Amniotic stem cell (primary cell): Measurements from ENCODE around the gene TREM2.
A peak's percentile ranks its signal among the peaks of the same experiment; 100 is the strongest.

Experiments used
- DNase-seq: peaks from one replicate; lab custom pipeline; 2025; lab: John Stamatoyannopoulos, UW

Gene TREM2

DNA sequence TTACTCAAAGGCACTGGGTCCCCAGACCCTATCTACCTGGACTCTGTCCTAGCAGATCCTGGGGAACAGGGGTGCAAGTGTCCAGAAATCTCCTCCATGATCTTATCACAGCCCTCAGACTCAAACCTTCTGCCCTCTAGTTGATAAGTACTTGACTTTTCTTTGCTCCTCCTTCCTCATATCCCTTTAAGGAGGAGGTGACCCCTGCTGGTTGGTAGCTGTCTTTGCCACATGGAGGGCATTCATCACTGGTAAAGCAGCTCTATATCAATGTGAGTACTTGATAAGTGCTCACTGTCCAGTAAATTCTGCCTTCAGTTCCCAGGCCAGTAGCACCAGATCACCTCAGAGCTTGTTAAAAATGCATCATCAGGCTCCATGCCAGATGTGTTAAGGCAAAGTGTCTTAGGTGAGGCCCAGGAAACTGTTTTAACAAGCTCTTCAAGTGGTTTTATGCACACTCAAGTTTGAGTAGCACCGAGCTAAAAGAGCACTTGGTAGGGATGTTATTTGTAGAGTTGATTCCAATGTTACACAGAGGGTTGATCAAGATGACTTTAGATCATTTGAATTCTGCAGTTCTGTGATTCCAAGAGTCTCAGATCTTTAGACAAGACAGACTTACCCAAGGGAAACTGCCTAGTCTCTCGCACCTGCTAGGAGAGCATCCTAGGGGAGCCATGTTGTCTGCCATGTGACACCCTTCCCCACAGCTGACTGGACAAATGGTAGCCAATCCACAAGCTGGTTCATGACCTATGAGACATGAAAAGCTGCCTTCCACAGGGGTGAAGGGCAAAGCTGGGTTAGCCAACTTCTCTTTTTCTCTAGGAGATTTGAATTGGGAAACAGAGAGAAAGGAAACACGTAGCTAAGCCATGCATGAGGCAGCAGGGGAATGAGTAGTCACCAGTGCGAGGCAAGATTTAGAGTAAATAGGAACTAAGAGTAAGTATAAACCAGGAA lies 19.4 kb upstream of the TREM2 start:
- DNase-seq, result peak; percentile 23

DNA sequence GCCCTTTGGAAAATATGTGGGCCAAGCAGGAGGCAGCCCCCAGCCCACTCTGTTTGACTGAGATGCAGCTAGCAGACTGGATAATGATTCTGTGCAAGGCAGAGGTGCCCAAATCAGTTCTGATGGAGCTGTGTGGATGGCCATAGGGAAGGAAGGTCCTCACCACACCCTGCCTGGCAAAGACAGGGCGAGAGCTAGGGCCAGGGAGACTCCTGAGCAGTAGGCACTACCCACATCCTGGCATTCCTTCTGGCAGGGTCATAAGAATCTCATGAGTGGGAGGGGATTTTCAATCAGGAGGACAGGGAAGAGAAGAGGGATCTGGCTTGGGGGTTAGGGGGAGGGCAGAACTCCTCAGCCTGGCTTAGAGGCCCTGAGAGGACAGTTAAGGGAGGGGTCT lies 18.6 kb upstream of the TREM2 start:
- DNase-seq, result no peak

DNA sequence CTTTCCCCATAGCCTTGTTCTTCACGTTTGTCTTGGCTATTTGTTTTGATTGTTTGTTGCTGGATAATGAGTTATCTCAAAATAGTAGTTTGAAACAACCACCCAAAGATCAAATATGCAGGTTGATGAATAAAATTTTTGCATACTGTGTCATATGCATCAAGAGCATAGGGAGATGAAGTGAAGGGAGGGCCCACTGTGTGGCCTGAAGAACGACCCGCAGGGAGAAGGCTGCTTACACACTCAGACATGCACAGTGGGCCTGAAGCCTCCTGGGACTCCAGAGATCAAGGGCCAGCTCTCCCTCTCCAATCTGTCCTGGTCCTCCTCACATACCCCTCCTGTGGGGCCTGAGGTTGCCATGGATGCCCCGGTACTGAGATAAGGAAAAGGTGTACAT lies 16.2 kb upstream of the TREM2 start:
- no peak for DNase-seq

GRCh38 chr6:41177695-41178094 lies 14.8 kb upstream of the TREM2 start:
- no peak for DNase-seq

GRCh38 chr6:41177287-41177686 lies 14.4 kb upstream of the TREM2 start:
- DNase-seq, result no peak

- no peak for DNase-seq
Observed at GRCh38 chr6:41176189-41176588, 13.3 kb upstream of the TREM2 start.

- no peak for DNase-seq
Observed at GRCh38 chr6:41175084-41175483, 12.2 kb upstream of the TREM2 start.

- DNase-seq, result no peak
Observed at GRCh38 chr6:41174610-41175009, 11.7 kb upstream of the TREM2 start.

- no peak for DNase-seq
Observed at GRCh38 chr6:41171908-41172307, 9.0 kb upstream of the TREM2 start.

DNA sequence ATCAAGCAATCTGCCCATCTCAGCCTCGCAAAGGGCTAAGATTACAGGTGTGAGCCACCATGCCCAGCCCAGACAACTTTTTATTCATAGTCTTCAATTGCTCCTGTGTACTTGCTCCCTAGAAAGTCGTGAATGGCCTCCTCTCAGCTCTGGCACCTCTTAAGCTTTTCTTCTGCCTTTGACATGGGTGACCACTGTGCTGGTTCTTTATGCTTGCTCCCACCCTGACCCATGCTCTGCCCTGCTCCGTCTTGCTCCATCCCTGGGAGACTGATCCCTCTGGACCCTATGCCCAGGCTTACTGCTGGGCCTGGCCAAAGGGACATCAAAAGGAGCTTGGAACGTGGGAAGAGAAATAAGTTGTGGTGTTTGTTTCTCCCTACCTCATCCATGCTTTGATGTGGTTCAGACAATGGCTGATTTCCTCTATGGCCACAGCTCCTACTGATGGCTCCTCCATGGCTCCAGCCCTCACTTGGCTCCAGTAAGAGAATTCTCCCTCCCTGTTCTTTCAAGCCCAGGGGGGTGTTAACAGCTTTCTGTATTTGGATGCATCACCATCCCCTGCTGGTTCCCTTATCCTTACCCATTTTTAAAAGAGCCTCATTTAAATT lies 7.7 kb upstream of the TREM2 start:
- no peak for DNase-seq

DNA sequence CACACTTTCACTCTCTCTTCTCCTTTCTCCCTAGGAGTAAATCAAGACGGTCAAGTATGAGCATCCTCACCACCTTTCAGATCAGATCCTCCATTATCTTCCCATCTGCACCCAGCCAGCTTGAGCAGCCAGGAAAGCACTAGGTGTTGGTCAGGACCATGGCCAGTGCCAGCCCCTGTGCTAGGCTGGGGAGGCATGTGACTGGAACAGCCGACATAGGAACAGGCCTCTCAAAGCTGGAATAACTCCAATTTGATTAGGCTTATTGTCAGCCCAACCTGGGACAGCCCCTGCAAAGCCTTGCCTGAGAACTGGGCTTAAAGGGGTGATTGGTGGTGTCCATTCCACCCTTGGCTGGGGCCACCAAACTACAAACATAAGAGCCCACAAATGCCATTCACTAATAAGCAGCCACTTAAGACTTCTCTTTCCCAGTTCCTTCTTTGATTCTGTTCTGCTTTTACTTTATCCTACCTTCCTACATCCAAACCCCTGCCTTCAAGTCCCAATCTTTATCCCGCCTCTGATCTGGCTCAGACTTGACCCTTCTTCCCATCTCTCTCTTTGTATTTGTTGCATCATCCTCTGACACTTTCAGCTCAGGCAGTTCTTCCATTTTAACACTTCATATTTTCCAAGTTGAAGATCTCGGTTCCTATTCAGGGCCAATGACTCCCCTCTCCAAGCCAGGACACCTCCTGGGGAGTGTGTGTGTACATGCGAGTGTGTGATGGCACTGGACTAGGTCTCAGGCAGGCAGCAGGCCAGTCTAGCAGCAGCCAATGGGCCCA lies 4.5 kb upstream of the TREM2 start:
- no peak for DNase-seq

GRCh38 chr6:41164551-41165120 lies 1.7 kb upstream of the TREM2 start:
- DNase-seq, result no peak

DNA sequence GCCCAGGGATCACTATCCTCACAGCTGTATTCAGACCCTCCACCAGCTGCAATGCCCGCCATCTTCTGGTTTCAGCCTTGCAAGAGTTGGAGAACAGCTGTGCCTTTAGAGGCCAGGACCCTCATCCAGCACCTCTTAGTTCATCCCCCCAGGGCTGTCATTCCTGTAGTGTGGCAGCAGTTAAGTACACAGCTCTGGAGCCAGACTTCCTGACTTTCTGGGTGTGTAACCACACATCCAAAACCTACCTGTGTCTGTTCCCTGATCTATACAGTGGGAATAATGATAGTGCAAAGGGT lies 452 bp upstream of the TREM2 start:
- no peak for DNase-seq

DNA sequence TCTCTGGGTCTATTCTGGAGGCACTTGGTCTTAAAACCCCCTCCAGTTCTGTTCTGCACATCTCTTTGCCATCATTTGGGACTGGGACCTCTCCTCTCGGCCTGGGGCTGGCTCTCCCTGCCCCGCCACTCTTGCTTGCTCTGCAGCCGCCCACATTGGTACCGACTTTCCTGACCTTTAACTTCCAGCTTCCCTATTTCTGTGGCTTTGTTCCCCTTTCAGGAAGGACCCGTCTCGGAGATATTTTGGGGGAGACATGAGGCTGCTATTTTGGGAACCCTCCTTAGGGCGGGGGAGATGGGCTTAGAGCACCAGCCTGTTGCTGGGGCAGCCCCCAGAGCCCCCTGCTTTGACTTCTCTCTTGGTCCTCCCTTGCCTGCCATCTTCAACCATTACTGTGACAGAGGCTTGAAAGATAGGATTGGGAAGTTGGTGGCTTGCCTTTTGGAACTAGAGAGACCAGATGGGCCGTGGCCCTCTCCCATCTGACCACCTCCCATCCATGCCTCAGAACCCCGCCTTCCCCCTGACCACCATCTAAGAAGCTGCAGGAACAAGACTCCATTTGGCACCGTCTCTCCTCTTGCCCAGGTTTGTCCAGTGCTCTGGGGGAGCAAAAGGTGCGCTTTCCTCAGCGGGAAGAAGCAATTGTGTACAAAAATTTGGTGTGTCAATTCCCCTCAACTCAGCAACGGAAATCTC lies 914 bp downstream of the TREM2 start:
- no peak for DNase-seq

DNA sequence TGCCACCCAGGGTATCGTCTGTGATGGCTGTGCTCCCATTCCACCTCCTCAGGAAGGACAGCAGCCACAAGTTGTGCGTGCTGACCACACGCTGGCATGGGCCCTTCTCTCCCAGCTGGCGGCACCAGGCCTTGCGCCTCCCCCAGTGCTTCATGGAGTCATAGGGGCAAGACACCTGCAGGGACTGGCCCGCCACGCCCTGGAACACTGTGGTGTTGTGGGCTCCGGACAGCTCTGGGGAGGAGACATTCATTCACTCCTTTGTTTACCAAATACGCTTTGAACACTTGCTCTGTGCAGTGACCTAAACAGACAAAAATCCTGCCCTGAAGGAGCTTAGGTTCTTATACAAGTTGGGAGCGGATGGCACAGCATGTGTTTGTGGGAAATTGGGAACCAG lies 1.5 kb downstream of the TREM2 start:
- DNase-seq, result no peak

DNA sequence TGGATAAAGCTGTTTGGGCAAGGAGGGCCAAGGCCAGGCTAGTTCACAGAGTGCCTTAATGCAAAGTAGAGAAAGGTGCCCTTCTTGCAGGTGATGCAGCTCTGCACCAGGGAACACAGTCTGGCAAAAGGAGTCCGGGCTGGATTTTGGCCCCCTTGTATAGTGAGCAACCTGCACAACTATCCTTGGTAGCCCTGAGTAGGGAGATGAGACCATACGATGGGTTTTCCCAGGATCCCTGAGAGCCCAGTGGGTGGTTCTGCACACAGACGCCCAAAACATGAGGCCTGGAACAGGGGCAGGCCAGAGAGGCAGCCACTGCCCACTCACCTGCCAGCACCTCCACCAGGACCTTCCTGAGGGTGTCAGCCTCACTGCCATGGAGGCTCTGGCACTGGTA lies 2.0 kb downstream of the TREM2 start:
- DNase-seq, result no peak

GRCh38 chr6:41159415-41160082 lies 3.4 kb downstream of the TREM2 start:
- DNase-seq, result no peak

- DNase-seq, result no peak
Observed at GRCh38 chr6:41157323-41157722, 5.6 kb downstream of the TREM2 start.

GRCh38 chr6:41156771-41157170 lies 6.1 kb downstream of the TREM2 start:
- DNase-seq, result no peak

- DNase-seq, result no peak
Observed at GRCh38 chr6:41156001-41156400, 6.9 kb downstream of the TREM2 start.

DNA sequence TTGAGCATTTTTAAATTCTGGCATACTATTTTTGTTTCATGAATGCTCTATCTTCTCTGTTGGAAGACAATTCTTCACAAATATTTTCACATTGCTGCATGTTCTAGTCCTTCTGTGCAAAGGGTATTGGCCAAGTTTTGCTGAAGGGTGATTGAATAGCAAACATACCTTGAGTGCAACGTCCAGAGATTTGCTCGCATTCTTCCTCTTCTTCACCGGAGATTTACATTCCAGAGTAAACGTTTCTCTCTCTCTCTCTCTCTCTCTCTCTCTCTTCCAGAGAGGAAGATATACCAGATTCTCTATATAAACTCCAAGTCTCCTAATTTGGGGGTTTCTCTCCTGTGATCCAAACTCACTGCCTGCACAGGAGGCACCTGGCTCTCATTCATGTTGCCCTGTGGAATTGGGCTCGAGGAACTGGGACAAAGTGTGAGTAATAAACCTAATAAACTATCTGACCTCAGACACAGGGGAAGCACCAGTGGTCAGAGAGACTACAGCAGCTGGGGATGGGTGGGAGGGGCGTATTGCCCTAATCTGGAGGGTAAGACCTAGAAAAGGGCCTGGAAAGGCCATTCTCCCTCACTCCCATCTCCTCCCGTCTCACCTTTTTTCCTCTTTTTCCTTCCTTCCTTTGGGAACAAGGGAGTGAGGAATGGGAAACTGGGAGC lies 7.6 kb downstream of the TREM2 start:
- DNase-seq, result no peak
